CD4-positive, alpha-beta T cell treated with Interferon gamma for 1 hour (primary cell): ENCODE data around the gene LRP5.

Experiments used
- DNase-seq: peaks from one replicate; pipeline ENCODE4 v3.0.0-alpha.2; 2020

Gene LRP5

DNA sequence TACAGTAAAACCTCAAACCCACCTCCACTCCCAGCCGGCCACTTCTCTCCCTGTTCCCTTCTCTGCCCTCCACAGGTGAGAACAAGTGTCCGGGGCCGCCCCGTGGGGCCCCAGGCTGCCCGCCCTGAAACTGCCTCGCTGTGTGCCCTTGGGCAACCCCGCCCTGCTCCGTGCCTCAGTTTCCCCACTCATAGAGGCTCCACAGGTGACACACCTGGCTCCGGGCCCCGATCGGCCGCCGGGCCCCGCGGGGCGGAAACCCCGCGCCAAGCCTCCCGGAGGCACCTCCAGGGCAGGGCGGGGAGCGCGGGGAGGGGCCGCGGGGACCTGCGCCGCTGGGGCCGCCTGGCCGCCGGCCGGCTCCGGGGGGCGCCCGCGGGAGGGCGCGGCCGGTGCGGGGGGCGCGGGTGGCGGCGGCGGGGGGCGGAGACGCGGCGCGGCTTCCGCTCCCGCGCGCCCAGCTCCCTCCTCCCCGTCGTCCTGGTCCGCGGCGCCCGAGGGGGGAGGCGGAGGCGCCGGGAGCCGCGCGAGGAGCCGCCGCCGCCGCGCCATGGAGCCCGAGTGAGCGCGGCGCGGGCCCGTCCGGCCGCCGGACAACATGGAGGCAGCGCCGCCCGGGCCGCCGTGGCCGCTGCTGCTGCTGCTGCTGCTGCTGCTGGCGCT lies at the start of gene LRP5:
LRP5 (plus strand) TSS at position 475 of the 663 bp plus-strand sequence; CDS start at position 599, 124 bp downstream.
- DNase-seq: no peak

DNA sequence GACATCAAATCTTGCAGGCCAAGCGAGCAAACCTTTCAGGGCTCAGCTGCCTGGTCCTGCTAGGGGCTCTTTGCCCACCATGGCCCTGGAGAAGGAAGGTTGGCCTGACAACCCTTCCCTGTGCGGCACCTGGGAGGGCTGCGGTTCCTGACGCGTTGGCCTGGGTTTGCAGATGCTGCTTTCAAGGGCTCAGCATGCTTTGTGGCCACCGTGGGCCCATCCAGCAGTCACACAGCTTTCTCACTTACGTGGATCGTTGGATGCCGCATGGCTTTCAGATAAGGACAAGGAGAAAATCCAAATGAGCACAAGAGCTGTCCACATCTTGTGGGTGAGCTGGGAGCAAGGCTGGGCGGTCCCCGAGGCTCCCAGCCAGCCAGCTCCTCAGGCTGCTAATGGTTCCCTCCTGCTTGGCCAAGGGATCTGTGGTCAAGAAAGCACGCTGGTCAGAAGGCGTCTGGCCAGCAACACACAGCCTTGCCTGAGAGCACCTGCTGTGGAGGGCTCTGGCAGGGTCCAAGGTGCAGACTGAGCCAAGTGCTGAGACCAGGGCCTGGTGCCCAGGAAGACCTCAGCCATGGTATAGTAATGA lies 48.9 kb upstream of the LRP5 start:
- no peak for DNase-seq

DNA sequence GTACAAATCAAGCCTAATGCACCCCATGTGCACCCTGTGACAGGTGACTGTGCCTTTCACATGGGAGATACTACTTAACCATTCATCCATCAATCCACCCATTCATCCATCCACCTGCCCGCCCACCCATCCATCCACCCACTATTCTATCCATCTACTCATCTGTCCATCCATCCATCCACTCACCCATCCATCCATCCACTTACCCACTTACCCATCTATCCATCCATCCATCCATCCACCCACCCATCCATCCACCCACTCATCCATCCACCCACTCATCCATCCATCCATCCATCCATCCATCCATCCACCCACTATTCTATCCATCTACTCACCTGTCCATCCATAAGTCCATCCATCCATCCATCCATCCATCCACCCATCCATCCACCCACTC lies 48.1 kb upstream of the LRP5 start:
- DNase-seq: no peak

DNA sequence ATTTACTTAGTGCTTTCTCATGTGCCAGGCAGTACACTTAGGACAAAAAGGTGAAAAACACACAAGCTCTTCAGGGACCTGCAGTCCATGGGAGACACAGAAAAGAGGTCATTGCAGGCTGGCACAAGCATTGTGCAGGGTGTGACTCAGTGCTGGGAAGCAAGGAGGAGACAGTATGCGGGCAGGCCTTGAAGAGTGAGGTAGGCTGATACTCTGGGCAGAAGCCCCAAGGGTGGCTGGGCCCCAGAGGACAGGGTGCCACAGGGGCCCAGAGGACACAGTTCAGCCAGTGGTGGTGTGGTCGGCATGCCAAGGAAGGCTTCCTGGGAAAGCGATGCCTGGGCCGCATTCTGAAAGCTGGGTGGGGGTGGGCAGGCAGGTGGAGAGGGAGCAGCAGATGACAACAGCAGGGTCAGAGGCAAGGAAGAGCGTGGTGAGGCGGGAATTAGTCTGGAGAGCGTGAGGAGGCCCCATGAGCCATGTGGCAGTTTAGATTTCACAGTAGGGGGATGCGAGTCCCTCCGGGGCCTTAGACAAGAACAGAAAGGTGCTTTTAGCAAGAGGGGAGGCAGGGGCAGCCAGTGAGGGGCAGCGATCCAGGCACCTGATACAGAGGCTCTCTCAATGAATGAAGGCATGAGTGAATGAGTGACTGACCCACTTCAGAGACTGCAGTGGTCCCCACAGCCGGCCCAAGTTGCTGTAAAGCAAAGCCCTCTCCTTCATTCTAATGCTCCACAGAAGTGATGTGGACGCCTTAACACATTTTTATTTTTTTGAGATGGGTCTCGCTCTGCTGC lies 47.5 kb upstream of the LRP5 start:
- DNase-seq: no peak

DNA sequence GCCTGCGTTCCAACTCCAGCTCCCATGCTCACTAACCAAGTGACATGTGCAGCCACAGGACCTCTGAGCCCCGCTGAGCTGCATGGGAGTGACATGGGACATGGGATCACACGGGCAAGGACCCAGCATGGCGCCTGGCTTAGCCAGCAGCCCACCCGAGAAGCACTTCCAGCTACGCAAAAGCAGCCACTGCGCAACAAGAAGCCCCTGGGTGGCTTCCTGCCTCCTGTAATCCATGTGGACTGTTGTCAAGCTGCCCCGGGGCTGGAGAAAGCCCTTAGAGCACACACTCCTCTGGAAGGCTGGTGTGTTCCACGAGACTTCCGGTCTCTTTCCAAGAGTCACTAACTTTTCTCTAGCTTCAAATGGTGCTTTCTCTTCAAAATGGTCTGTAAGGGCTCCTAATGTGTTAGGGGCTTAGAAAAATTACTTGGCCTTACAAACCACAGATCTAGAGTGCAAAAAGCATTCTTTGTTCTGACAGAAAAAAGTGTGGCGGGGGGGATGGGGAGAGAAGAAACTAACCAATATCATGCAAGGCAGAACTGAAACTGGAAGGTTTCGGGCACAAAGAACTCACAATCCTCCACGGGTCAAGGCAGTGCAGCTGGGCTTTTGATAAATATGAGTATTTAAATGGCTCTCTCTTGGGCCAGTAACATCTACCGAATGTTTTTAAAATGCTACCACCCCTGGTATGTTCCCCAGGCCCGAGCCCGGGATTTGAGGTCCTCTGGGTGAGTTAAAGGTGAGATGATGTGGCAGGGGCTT lies 46.1 kb upstream of the LRP5 start:
- no peak for DNase-seq

DNA sequence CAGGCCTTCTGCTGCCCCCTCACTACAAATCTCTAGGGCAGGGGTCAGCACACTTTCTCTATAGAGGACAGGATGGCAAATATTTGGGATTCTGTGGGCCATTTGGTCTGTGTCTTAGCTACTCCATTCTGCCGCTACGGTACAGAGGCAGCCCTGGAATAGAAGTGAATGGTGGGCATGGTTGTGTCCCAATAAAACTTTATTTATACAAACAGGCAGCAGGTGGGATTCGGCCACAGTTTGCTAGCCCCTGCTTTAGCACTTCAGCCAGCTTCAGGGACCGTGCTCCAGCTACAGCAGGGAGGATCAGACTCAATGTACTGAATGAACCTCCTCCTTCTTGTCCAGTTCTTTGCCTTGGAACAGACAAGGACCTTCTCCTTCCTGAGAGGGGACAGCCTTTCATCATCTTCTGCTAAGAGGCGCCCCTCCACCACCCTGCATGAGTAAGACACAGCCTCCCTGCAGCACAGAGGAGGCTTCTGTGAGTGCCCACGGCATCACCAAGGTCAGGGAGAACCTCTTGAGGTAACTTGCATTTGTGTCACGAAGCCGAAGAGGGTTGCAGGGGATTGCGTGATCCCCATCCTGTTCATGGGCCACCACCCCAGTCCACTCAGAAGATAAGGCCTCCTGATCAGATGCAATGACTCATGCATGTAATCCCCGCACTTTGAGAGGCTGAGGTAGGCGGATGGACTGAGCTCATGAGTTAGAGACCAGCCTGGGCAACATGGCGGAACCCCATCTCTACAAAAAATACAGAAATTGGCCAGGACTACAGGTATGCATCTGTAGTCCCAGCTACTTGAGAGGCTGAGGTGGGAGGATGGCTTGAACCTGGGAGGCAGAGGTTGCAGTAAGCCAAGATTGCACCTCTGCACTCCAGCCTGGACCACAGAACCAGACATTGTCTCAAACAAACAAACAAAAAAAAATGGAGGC lies 45.2 kb upstream of the LRP5 start:
- DNase-seq: no peak

DNA sequence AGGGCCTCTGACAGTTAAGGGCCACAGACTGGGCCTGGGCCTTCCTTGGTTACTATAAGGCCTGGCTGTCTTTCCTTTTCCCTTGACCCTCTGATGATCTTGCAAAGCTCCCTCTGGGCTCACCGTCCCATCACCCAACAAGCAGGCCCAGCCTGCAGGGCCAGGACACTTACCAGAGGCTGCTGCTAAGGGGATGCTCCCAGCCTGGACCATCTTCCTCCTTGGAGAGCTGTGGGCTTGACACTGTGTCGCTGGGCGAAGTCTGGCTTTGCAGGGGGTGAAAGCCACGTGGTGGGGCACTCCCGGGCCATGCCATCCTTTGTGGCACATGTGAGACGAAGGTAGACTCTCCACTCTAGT lies 44.5 kb upstream of the LRP5 start:
- no peak for DNase-seq

DNA sequence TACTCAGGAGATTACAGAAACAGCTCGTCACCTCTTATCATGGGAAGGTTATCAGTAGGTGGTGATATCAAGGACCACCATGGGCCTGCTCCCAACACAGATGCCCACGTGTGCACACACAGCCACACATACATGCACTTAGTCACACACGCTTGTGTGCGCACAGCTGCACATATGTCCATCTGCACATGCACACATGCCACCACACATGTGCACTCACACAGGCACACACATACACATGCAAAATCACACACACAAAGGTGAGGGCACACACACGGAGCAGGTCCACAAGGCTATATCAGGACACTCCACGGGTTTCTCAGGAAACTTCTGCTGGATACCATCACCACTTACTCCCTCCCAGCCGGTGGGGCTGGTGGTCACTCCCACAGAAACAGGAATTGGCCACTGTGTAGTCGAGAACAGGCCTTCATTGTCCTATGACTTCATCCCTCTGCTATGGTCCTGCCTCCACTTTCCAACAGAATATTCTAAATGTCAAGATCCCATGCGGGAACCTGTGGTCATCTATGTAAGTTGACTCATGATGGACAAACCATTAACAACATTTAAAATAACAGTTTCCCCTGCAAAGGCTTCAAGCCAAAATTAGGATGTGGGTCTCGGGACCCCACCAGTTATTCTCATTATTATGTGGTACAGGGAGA lies 42.8 kb upstream of the LRP5 start:
- DNase-seq: no peak

DNA sequence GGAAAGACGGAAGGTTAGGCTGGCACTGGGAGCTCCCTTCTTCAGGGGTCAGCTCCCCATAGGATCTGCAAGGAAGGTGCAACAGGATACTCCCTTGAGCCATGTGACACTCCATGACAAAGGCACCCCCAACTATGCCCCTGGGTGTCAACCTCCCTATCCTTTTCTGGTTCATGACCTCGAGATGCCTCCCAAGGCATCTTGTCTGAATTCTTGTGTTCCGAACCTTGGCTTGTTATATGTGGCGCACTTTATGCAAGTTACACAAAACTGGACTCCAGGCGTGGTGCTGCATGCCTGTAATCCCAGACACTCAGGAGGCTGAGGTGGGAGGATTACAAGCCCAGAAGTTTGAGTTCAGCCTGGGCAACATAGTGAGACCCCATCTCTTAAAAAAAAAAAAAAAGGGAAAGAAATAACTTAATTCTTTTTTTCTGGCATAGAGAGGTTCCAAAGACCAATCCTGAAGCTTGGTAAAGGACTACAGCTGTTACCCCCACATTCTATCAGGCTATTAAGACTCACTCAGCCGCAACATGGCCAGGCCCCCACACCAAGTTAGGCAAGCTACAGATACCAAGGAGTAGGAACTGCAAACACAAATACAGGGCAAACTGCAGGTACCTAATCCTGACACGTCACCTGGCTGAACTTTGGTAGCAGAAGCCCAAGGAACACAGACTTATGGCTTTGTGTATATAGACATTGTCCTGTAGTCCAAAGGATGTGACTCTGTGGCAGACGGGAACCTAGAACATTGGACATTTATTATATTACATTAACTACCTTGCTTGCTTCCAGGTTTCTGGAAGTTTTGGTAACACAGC lies 42.0 kb upstream of the LRP5 start:
- no peak for DNase-seq

DNA sequence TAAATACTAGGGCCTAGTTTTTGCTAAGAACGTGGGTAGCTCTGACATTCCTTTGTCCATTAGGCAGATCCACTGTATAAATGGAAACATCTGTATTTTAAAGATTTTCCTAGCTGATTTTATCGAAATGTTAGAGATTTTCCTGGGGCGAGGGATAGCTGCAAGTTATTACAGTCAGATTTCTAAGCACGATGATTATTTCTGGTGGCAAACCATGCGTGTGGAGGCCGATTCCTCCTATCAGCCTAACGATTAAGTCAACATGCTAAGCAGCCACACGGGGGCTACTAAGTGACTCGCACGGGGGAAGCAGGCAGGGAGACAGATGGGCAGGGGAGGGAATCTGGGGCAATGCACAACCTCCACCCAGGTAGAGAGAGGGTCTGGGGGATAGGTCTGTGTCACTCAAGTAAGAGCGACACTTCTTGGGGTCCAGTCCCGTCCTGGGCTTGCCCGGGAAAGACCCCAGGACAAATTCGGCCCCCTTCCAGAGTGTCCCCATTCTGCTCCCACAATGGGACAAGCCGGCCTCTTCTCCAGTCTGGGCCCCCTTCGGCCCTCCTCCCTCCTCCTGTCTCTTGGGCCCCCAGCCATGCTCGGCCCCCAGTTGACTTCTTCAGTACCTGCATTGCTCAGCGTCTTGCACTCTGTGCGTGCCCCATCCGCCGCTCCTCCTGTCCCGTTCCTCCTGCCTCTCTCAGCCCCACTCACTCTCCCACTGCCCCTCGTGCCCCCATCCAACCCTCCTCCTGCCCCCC lies 41.2 kb upstream of the LRP5 start:
- peak; percentile 78 for DNase-seq

DNA sequence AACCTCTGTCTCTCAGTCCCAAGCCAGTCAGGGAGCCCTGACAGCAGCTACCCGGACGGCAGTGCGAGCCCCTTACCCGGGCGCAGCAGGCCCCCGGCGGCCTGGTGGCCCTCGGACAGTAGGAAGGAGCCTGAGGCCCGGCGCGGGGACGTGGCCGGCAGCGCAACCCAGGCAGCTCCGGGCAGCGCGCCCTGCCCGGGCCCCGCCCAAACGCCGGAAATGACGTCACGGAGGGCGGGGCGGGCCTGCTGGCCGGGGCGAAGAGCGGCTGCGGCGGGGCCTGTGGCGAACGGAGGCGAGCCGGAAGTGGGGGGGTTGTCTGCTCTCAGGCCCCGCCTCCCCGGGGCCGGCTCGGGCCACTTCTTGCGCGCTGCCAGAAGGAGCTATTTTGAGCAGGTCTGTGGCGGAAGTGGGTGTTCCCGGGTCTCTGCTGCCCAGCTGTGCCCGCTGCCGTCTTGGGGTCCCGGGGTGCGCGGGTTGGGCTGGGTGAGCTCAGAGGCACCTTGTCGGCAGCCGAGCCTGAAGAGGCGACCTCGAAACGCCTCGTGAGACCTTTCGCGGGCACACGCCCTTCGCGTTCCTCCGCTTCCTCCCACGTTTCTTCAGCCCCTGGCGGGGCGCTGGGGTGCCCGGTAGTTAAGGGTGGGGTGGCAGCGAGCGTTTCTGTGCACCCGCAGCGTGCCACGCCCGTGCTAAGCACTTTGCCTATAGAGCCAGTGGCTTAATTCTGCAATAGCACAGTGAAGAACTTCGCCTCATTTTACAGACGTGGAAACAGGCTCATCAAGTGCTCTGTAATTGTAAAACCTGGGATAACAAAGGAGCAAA lies 40.4 kb upstream of the LRP5 start, which contains the start of gene C11orf24:
C11orf24 (minus strand) TSS at position 193 of the 828 bp plus-strand sequence. CDS start 8,206 bp downstream, outside the sequence.
- DNase-seq: peak; percentile 95

DNA sequence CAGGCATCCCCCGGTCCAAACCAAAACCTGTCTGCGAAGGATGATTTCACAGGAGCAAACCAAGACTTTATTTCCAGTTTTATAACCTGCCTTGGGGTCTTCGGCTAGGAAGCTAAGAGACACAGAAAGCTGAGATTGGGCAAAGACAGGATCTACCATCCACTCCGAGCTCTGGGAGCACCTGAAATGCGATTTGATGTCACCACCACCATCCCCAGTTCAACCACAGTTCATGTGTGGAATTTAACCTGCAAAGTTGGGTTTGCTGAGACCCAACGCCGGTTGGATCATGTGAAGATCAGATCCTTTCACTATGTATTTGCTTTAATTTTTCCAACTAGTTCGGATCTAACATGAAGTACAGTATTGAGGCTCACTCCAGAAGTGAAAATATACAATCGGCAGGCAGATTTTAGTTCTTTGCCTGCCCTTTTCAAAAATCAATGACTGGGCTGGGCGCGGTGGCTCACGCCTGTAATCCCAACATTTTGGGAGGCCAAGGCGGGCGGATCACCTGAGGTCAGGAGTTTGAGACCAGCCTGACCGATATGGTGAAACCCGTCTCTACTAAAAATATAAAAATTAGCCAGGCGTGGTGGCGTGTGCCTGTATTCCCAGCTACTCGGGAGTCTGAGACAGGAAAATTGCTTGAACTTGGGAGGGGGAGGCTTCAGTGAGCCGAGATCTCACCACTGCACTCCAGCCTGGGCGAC lies 39.2 kb upstream of the LRP5 start:
- no peak for DNase-seq

DNA sequence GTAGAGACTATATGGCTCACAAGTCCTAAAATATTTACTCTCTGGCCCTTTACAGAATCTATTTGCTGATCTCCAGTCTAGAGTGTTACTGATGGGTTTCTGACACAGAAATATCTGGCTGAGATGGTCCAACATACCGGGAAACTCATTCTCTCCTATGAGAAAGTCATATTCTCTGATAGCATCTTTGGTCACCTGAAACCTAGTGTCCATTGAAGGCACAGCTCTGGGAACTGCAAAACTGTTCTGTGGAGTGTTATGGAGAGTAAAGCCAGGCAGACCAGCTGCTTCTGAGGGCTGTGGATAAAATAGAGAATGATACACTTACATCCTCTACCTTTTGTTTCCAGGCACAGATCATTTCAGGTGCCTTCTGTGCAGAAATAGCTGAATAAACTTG lies 38.1 kb upstream of the LRP5 start:
- no peak for DNase-seq

DNA sequence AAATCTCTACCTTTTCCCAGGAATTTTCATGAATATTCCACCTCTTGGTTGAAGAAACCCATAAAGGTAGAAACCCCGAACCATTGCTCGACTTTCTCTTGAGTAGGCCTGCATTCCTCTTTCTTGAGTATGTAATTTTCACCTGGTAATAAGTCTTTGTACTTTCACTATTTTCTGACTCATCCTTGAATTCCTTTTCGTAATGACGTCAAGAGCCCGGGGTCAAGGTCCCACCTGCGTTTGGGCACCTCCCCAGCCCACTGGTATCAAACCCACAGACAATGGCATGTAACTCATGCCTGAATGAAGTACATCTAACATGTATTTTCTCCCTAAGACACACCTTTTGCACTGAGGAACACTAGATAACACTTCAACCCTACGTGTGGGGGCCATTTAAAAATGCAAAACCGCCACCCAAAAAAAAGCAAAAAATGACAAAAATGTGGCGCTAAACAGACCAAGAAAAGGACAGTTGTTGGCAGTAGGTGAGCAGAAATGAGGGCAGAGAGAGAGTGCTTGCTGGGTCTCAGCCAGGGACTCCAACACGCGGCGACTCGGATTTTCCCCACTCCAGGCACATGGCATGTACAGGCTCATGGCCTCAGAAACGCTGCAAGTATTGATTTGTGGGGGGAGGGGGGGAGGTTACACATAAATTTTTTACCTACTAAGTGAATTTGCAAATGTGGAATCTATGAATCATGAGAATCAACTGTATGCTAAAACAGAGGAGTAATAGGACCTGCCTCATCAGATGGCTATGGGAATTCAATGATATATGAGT lies 36.5 kb upstream of the LRP5 start:
- no peak for DNase-seq

DNA sequence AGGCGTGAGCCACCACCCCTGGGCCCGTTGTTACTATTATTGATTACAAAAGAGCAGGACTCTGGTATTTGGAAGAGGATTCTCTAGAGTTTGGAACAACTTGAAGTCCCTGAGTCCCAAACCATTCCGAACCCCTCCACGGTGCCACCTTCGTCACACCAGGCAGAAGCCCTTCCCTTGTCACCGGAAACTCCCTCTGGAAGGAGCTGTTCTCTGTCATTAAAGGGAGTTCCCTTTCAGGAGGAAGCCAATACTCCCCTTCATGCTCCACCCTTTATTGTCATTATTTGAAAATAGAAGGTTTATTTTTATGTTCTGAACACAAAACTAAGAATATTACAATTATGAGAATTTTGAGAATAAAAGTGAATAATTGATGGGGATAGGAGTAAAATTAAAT lies 35.5 kb upstream of the LRP5 start:
- no peak for DNase-seq

DNA sequence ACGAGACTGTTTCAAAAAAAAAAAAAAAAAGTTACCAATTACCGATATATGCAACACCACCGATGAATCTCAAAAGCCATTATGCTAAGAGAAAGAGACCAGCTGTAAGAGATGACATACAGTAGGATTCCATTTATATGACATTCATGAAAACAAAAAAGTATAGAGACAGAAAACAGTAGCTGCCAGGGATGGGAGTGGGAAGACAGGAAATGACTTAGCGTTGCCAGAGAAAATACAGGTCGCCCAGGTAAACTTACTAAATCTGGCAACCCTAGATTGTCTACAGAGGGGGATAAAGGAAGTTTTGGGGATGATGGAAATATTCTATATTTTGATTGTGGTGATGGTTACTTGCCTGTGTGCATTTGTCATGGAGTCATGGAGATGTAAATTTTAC lies 32.7 kb upstream of the LRP5 start:
- no peak for DNase-seq

DNA sequence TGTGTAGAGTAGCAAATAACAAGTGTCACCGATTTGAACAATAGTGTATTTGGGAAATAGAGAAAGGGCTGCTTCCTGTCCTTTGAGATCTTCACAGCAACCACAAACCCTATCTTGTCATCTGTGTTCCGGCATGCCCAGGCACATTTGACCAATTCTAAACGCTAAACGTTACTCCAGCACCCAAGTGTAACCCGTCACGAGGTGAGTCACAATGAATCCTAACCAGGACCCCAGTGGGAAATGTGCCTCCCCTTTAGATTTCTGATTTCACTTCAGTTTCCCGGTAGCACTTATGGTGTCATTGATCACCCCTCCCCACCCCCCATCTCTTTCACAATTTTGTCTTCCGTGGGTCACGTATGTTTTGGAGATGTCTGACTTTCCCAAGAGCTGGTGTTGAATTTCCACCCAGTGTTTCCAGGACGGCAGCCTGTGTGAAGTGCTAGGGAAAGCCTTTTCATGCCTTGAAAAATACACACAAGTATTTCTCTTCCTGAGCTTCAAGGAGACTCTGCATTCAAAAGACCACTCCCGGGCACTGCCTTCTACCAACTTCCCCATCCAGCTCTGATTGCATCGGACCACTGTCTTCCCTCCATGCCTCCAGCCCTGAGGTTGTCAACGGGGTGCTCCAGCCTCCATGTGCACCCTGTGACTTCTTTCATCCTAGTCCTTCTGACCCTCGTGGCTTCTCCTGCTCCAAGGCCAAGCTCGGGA lies 30.1 kb upstream of the LRP5 start:
- DNase-seq: peak; percentile 63
